GM23338 (cell line): ENCODE measurements around the gene PSD4. TPM values are rescaled to one million over a fixed set of nuclear protein-coding genes. Genes with fewer than 3 reads are reported as not detected.

Experiments used
- ATAC-seq: fragments of 200-7000 bp; cut with Tn5 transposase; 3 replicates; pipeline ENCODE4 v1.9.1; 2020
- DNase-seq: peaks from one replicate; pipeline ENCODE4 v3.0.0-alpha.2; 2015; ENCODE audit warnings: low spot score
- H2AFZ ChIP-seq: fragments of 200-600 bp; sonication (generic); 2 replicates; pipeline ENCODE4 v1.8.0; 2016; ENCODE audit warnings: antibody characterized with exemption, mild to moderate bottlenecking, moderate library complexity
- H3F3A ChIP-seq: fragments of 200-600 bp; sonication (generic); replicated peaks from 2 replicates; pipeline ENCODE4 v1.8.0; 2017; ENCODE audit warnings: antibody characterized with exemption, mixed run types, low read depth
- H3K27ac ChIP-seq: fragments of 200-600 bp; sonication (generic); 2 replicates; pipeline ENCODE4 v1.6.1; 2016; ENCODE audit warnings: low read depth
- H3K27me3 ChIP-seq: fragments of 200-600 bp; sonication (generic); 2 replicates; pipeline ENCODE4 v1.8.0; 2016; ENCODE audit warnings: mild to moderate bottlenecking, mixed run types, moderate library complexity; ENCODE audit not compliant: insufficient read depth
- H3K36me3 ChIP-seq: fragments of 200-600 bp; sonication (generic); 2 replicates; pipeline ENCODE4 v1.8.0; 2016; ENCODE audit warnings: mild to moderate bottlenecking; ENCODE audit not compliant: insufficient read depth
- H3K4me1 ChIP-seq: fragments of 200-600 bp; sonication (generic); 2 replicates; pipeline ENCODE4 v1.8.0; 2016; ENCODE audit warnings: mild to moderate bottlenecking, moderate library complexity; ENCODE audit not compliant: insufficient read depth
- H3K4me2 ChIP-seq: fragments of 200-600 bp; sonication (generic); 2 replicates; pipeline ENCODE4 v1.7.1; 2017; ENCODE audit warnings: mixed run types
- H3K4me3 ChIP-seq: fragments of 200-600 bp; sonication (generic); 2 replicates; pipeline ENCODE4 v1.6.1; 2016; ENCODE audit warnings: mixed run types
- H3K79me2 ChIP-seq: fragments of 200-600 bp; sonication (generic); replicated peaks from 2 replicates; pipeline ENCODE4 v1.8.0; 2017; ENCODE audit warnings: mild to moderate bottlenecking; ENCODE audit not compliant: insufficient read depth
- H3K9me2 ChIP-seq: fragments of 200-600 bp; sonication (generic); 2 replicates; pipeline ENCODE4 v1.8.0; 2017; ENCODE audit not compliant: insufficient read depth
- H4K20me1 ChIP-seq: fragments of 200-600 bp; sonication (generic); replicated peaks from 2 replicates; pipeline ENCODE4 v1.8.0; 2017; ENCODE audit warnings: mild to moderate bottlenecking; ENCODE audit not compliant: insufficient read depth
- H3K27ac Mint-ChIP-seq: 2 replicates; pipeline ENCODE4 v1.8.0; 2020; ENCODE audit warnings: inconsistent platforms, mild to moderate bottlenecking, moderate library complexity, mixed read lengths
- H3K27me3 Mint-ChIP-seq: 3 replicates; pipeline ENCODE4 v1.8.0; 2022; ENCODE audit warnings: low read depth, mild to moderate bottlenecking, moderate library complexity, mixed read lengths, inconsistent platforms; ENCODE audit not compliant: insufficient read depth, poor library complexity
- H3K36me3 Mint-ChIP-seq: 3 replicates; pipeline ENCODE4 v1.8.0; 2021; ENCODE audit warnings: low read depth, mild to moderate bottlenecking, inconsistent platforms, moderate library complexity, mixed read lengths
- H3K4me1 Mint-ChIP-seq: 3 replicates; pipeline ENCODE4 v1.8.0; 2020; ENCODE audit warnings: mild to moderate bottlenecking, inconsistent platforms, mixed read lengths
- H3K4me3 Mint-ChIP-seq: 3 replicates; pipeline ENCODE4 v1.8.0; 2021; ENCODE audit warnings: moderate library complexity, mild to moderate bottlenecking, inconsistent platforms, mixed read lengths
- H3K9me3 Mint-ChIP-seq: 3 replicates; pipeline ENCODE4 v1.8.0; 2020; ENCODE audit warnings: moderate library complexity, mild to moderate bottlenecking, inconsistent platforms, mixed read lengths
- CREB1 ChIP-seq: fragments of 250-450 bp; sonication (Bioruptor Pico); IDR thresholded peaks from 2 replicates; pipeline ENCODE4 v1.5.0; 2020; ENCODE audit warnings: low read depth, mild to moderate bottlenecking, moderate library complexity
- EZH2 ChIP-seq: fragments of 200-600 bp; sonication (generic); IDR thresholded peaks from one replicate; pipeline ENCODE4 v1.8.0; 2017; ENCODE audit warnings: antibody characterized with exemption, mild to moderate bottlenecking, low read depth; ENCODE audit not compliant: unreplicated experiment
- EZH2phosphoT487 ChIP-seq: fragments of 200-600 bp; sonication (generic); IDR thresholded peaks from one replicate; pipeline ENCODE4 v1.8.1; 2018; ENCODE audit warnings: antibody characterized with exemption; ENCODE audit not compliant: unreplicated experiment
- JUNB ChIP-seq: IDR thresholded peaks from one replicate; pipeline ENCODE4 v1.6.1; 2016; ENCODE audit warnings: antibody characterized with exemption; ENCODE audit not compliant: unreplicated experiment
- POLR2AphosphoS5 ChIP-seq: IDR thresholded peaks from 2 replicates; pipeline ENCODE4 v1.6.1; 2016; ENCODE audit warnings: antibody characterized with exemption, low read depth
- STAT1 ChIP-seq: IDR thresholded peaks from one replicate; pipeline ENCODE4 v1.6.1; 2016; ENCODE audit warnings: antibody characterized with exemption; ENCODE audit not compliant: unreplicated experiment
- ZNF114 ChIP-seq: fragments of 250-450 bp; sonication (Bioruptor Pico); IDR thresholded peaks from 2 replicates; pipeline ENCODE4 v1.5.0; 2020; ENCODE audit warnings: mild to moderate bottlenecking, moderate library complexity
- ZNF331 ChIP-seq: fragments of 250-450 bp; sonication (Bioruptor Pico); IDR thresholded peaks from 2 replicates; pipeline ENCODE4 v1.5.0; 2020; ENCODE audit warnings: low read depth, mild to moderate bottlenecking, moderate library complexity
- polyA plus RNA-seq: library from polyadenylated mRNA; unstranded; fragments of >200 nt; fragmentation: Nextera tagmentation; extraction: Ambion mirVana; gene quantifications from 2 replicates; pipeline ENCODE4 v1.2.1, GENCODE V29; 2016
- total RNA-seq: library from RNA; depleted of rRNA; stranded (reverse); fragments of >200 nt; shearing (Covaris generic); gene quantifications from 2 replicates; pipeline ENCODE4 v1.2.3, GENCODE V29; 2014
- TF ChIP-seq, protein P1 (sequence below), 2 experiments: fragments of 200-600 bp in 1 of 2; sonication (generic) in 1 of 2; conservative IDR thresholded peaks; 2 replicates each; pipeline versions ENCODE4 v1.5.1 to v1.6.1; 2016 to 2017; ENCODE audit warnings: antibody characterized with exemption in 2 of 2, low read depth in 2 of 2, mild to moderate bottlenecking in 2 of 2, moderate library complexity in 1 of 2
- TF ChIP-seq, protein P2 (sequence below): fragments of 250-450 bp; sonication (Bioruptor Pico); IDR thresholded peaks from 2 replicates; pipeline ENCODE4 v1.5.0; 2020; ENCODE audit warnings: mild to moderate bottlenecking, moderate library complexity

Gene PSD4
- total and polyA plus RNA-seq, 2 experiments from 2014 or later = 0.06 to 0.66 TPM

DNA sequence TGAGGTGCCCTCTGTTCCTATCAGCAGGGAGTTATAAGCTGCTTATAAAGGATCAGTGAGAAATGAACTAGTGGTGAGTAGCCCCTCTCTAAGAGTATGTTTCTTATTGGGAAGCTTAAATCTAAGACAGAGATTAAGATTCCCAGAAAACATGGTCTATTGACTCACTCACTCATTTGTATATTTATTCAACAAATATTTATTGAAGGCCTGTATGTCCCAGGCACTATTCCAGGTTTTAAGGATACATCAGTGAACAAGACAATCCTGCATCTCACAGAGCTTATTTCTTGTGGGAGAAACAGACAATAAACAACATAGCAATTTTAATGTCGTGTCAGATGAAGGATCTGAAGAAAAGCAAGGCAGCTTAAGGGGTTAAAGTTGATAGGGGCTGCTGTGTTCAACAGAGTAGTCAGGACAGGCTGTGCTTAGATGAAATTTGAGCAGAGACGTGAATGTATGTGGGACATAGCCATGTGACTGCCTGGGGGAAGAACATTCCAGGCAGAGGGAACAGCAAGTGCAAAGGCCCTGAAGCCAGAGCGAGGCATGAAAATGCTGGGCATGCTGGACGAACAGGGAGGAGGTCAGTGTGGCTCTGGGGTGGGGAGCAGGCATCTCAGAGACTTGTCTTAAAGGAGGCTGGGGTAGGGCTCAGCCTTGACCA is 14.8 kb upstream of the PSD4 start:
- Mint-ChIP-seq H3K27me3 (peaks cover 13% of the 10 kb centered on the region), H3K4me1 (peaks cover 12% of the 10 kb centered on the region), H3K27ac (no peak overlapping the region), H3K9me3 (no peaks in the 10 kb centered on the region; the same call in 2 of the 3 replicates), H3K36me3 (no peaks in the 10 kb centered on the region), H3K4me3 (no peak overlapping the region)
- Histone ChIP-seq H3K27ac (no peak overlapping the region), H4K20me1 (no peaks in the 10 kb centered on the region), H3K36me3 (no peaks in the 10 kb centered on the region), H3K9me2 (no peaks in the 10 kb centered on the region), H3K79me2 (no peaks in the 10 kb centered on the region), H3K4me3 (no peak overlapping the region), H3K4me1 (peaks cover 13% of the 10 kb centered on the region), H3F3A (no peaks in the 10 kb centered on the region), H3K4me2 (no peak overlapping the region), H2AFZ (no peak overlapping the region), H3K27me3 (peaks cover 21% of the 10 kb centered on the region)
- ATAC-seq (no peak), DNase-seq (no peak)
- TF ChIP-seq, protein P1, sequence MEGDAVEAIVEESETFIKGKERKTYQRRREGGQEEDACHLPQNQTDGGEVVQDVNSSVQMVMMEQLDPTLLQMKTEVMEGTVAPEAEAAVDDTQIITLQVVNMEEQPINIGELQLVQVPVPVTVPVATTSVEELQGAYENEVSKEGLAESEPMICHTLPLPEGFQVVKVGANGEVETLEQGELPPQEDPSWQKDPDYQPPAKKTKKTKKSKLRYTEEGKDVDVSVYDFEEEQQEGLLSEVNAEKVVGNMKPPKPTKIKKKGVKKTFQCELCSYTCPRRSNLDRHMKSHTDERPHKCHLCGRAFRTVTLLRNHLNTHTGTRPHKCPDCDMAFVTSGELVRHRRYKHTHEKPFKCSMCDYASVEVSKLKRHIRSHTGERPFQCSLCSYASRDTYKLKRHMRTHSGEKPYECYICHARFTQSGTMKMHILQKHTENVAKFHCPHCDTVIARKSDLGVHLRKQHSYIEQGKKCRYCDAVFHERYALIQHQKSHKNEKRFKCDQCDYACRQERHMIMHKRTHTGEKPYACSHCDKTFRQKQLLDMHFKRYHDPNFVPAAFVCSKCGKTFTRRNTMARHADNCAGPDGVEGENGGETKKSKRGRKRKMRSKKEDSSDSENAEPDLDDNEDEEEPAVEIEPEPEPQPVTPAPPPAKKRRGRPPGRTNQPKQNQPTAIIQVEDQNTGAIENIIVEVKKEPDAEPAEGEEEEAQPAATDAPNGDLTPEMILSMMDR (conservative IDR thresholded peaks at IDR 0.05; ENCODE audit: low read depth in 2 of 2) = no peak
- TF ChIP-seq EZH2phosphoT487 (no peak), POLR2AphosphoS5 (no peak), EZH2 (no peak), ZNF114 (CRISPR knock-in tag) (no peak), STAT1 (no peak), CREB1 (CRISPR knock-in tag) (no peak)

DNA sequence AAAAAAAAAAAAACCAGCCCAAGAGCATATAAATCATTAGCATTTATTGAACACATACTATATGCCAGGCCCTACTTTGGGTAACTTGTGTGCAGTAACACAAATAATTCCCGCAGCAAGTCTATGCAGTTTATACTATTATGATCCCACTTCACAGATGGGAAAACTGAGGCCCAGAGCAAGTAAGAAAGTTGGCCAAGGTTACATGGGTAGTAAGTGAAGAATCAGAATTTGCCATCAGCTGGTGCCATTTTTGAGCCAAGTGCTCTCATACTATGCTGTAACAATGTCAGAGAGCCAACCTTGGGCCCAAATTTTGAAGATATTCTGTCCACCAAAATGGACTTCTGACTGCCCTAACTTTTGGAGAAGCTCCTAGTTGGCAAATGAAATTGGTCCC is 13.5 kb upstream of the PSD4 start:
- no peaks in the 10 kb centered on the region for H3K36me3 ChIP-seq
- no peaks in the 10 kb centered on the region; the same call in 2 of the 3 replicates for H3K9me3 Mint-ChIP-seq
- no peaks in the 10 kb centered on the region for H3K9me2 ChIP-seq
- H3K4me1 ChIP-seq = peaks cover 13% of the 10 kb centered on the region
- peaks cover 21% of the 10 kb centered on the region for H3K27me3 ChIP-seq
- H2AFZ ChIP-seq = no peak overlapping the region
- H4K20me1 ChIP-seq = no peaks in the 10 kb centered on the region
- no peaks in the 10 kb centered on the region for H3K79me2 ChIP-seq
- no peaks in the 10 kb centered on the region for H3K36me3 Mint-ChIP-seq
- H3F3A ChIP-seq = no peaks in the 10 kb centered on the region
- no peak overlapping the region for H3K27ac Mint-ChIP-seq
- no peak overlapping the region for H3K4me3 Mint-ChIP-seq
- H3K4me1 Mint-ChIP-seq = peaks cover 21% of the 10 kb centered on the region
- ATAC-seq (no peak), DNase-seq (no peak)
- no peak overlapping the region for H3K4me3 ChIP-seq
- H3K27me3 Mint-ChIP-seq = peaks cover 17% of the 10 kb centered on the region
- H3K27ac ChIP-seq = no peak overlapping the region
- no peak overlapping the region for H3K4me2 ChIP-seq
- TF ChIP-seq ZNF331 (no peak), EZH2phosphoT487 (no peak), ZNF114 (CRISPR knock-in tag) (no peak), POLR2AphosphoS5 (no peak), EZH2 (no peak), JUNB (no peak), STAT1 (no peak), CREB1 (CRISPR knock-in tag) (no peak)
- TF ChIP-seq, protein P1 (conservative IDR thresholded peaks at IDR 0.05; ENCODE audit: low read depth in 2 of 2) = no peak
- TF ChIP-seq, protein P2, sequence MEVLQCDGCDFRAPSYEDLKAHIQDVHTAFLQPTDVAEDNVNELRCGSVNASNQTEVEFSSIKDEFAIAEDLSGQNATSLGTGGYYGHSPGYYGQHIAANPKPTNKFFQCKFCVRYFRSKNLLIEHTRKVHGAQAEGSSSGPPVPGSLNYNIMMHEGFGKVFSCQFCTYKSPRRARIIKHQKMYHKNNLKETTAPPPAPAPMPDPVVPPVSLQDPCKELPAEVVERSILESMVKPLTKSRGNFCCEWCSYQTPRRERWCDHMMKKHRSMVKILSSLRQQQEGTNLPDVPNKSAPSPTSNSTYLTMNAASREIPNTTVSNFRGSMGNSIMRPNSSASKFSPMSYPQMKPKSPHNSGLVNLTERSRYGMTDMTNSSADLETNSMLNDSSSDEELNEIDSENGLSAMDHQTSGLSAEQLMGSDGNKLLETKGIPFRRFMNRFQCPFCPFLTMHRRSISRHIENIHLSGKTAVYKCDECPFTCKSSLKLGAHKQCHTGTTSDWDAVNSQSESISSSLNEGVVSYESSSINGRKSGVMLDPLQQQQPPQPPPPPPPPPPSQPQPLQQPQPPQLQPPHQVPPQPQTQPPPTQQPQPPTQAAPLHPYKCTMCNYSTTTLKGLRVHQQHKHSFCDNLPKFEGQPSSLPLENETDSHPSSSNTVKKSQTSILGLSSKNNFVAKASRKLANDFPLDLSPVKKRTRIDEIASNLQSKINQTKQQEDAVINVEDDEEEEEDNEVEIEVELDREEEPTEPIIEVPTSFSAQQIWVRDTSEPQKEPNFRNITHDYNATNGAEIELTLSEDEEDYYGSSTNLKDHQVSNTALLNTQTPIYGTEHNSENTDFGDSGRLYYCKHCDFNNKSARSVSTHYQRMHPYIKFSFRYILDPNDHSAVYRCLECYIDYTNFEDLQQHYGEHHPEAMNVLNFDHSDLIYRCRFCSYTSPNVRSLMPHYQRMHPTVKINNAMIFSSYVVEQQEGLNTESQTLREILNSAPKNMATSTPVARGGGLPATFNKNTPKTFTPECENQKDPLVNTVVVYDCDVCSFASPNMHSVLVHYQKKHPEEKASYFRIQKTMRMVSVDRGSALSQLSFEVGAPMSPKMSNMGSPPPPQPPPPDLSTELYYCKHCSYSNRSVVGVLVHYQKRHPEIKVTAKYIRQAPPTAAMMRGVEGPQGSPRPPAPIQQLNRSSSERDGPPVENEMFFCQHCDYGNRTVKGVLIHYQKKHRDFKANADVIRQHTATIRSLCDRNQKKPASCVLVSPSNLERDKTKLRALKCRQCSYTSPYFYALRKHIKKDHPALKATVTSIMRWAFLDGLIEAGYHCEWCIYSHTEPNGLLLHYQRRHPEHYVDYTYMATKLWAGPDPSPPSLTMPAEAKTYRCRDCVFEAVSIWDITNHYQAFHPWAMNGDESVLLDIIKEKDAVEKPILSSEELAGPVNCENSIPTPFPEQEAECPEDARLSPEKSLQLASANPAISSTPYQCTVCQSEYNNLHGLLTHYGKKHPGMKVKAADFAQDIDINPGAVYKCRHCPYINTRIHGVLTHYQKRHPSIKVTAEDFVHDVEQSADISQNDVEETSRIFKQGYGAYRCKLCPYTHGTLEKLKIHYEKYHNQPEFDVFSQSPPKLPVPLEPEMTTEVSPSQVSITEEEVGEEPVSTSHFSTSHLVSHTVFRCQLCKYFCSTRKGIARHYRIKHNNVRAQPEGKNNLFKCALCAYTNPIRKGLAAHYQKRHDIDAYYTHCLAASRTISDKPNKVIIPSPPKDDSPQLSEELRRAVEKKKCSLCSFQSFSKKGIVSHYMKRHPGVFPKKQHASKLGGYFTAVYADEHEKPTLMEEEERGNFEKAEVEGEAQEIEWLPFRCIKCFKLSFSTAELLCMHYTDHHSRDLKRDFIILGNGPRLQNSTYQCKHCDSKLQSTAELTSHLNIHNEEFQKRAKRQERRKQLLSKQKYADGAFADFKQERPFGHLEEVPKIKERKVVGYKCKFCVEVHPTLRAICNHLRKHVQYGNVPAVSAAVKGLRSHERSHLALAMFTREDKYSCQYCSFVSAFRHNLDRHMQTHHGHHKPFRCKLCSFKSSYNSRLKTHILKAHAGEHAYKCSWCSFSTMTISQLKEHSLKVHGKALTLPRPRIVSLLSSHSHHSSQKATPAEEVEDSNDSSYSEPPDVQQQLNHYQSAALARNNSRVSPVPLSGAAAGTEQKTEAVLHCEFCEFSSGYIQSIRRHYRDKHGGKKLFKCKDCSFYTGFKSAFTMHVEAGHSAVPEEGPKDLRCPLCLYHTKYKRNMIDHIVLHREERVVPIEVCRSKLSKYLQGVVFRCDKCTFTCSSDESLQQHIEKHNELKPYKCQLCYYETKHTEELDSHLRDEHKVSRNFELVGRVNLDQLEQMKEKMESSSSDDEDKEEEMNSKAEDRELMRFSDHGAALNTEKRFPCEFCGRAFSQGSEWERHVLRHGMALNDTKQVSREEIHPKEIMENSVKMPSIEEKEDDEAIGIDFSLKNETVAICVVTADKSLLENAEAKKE (CRISPR knock-in tag) = no peak
